ENCODE results near the gene DDIT4.
"Not testable (repeated sequence)": the region's sequence is repeated elsewhere in the genome, so short reads cannot be mapped to it uniquely, and the experiment has no call there.

The DDIT4 gene

DNA sequence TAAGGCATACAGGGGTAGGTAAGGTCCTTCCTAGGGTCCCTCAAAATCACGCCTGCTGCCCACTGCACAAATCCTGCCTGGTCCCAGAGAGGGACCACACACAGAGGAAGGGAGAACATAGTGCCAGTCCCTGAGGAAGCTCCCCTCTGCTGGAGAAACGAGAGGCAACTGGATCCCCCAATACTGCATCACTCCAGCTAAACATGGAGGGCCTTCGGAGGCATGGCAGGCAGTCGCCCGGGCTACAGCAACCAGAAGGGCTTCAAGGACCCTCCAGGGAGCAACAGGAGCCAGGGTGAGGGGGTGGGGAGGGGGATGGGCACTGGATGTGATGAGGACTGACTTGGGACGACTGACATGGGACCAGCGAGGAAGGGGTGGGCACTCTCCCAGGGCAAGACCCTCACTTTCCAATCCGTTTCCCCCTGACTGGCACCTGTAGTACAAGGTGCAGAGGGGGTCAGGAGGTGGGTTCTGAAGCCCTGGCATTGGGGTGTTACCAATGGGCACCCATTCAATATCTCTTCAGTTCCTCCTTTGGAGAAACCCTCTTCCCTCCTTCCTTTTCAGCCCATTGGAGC, 21.7 kb downstream of the DDIT4 start:
- DNase-seq (ENCODE audit: low spot score), result no peak
- in situ Hi-C loops (cut with MboI; ENCODE audit: low sequenced_read_pairs, unreplicated experiment), result no loop called here
- TF ChIP-seq, protein P1, sequence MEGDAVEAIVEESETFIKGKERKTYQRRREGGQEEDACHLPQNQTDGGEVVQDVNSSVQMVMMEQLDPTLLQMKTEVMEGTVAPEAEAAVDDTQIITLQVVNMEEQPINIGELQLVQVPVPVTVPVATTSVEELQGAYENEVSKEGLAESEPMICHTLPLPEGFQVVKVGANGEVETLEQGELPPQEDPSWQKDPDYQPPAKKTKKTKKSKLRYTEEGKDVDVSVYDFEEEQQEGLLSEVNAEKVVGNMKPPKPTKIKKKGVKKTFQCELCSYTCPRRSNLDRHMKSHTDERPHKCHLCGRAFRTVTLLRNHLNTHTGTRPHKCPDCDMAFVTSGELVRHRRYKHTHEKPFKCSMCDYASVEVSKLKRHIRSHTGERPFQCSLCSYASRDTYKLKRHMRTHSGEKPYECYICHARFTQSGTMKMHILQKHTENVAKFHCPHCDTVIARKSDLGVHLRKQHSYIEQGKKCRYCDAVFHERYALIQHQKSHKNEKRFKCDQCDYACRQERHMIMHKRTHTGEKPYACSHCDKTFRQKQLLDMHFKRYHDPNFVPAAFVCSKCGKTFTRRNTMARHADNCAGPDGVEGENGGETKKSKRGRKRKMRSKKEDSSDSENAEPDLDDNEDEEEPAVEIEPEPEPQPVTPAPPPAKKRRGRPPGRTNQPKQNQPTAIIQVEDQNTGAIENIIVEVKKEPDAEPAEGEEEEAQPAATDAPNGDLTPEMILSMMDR (IDR thresholded peaks at IDR 0.05; ENCODE audit: borderline replicate concordance, control extremely low read depth, extremely low read depth, insufficient read depth, missing control alignments), result no peak

DNA sequence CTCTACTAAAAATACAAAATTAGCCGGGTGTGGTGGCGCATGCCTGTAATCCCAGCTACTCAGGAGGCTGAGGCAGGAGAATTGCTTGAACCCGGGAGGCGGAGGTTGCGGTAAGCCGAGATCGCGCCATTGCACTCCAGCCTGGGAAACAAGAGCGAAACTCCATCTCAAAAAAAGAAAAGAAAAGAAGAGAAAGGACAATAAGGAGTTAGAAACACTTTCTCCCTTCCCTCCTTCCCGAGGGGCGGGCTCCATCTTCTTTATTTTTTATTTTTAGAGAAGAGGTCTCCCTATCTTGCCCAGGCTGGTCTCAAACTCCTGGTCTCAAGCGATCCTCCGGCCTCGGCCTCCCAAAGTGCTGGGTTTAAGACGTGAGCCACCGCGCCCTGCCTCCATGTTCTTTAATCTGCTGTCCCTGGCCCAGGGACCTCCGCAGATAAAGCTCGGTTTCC, 23.1 kb downstream of the DDIT4 start:
- in situ Hi-C loops (cut with MboI; ENCODE audit: low sequenced_read_pairs, unreplicated experiment), result not testable (repeated sequence)

DNA sequence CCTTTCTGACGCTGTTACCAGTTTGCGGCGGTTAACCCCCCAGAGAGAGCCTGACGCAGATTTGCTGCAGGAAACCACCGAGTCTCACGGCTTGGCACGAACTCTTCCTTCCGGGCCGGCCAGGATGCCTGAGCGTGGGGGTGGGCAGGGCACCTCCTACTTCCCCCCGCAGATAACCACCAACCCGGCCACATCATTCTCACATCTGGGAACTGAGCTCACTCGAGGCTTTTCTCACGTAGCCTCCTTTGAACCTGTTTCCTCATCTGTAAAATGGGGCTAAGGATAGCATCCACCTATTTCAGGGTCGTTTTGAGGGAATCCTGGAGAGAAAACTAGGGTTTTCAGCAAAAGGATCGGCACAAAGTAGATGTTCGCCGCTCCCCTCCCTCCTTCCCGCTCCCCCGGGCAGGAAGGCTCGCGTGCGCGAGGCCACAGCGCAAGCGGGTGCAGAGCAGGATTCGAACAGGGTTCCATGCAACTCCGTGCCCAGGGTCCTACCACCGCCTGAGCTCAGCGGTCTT, 23.6 kb downstream of the DDIT4 start:
- TF ChIP-seq, protein P1 (IDR thresholded peaks at IDR 0.05; ENCODE audit: borderline replicate concordance, control extremely low read depth, extremely low read depth, insufficient read depth, missing control alignments), result no peak
- in situ Hi-C loops (cut with MboI; ENCODE audit: low sequenced_read_pairs, unreplicated experiment), result no loop called here
- peak; percentile 85 for DNase-seq (ENCODE audit: low spot score)

More for the DNA sequence above, 23.1 kb downstream of the DDIT4 start:
- not testable (repeated sequence) for DNase-seq (ENCODE audit: low spot score)

DNA sequence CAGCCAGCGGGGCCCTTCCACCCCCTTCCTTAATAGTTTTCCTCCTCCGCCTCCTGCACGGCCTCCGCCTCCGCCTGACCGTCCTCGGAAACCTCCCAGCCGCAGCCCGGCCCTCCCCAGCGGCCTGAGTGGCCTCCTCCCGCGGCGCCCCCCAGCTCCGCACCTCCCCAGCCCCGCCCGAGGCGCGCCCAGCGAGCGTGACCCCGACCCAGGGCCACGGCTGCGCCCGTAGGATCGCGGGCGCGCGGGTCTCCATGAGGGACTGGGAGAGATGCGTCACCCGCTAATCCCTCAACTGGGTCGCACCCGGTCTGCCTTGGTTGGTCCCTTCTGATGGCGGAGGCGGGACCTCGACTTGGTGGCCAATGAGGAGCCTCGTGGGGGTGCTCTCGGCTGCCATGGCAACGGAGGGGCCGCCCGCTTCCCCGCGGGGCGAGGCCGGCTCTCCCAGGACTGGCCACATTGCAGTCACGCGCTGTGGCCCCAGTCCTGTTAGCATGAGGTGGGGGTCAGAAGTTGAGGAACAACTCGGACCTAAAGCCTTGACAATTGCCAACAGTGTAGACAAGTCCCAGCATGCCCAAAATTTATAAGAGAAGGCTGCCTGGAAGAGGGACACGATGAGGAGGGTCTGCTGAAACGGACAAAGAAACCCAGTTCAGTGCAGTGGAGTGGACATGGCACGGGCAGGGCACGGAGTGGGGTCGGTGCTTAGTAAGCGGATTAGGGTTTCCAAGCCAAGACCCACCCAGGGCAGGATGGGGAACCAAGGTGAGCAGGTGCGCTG, 24.3 kb downstream of the DDIT4 start:
- in situ Hi-C loops (cut with MboI; ENCODE audit: low sequenced_read_pairs, unreplicated experiment), result no loop called here
- TF ChIP-seq, protein P1 (IDR thresholded peaks at IDR 0.05; ENCODE audit: borderline replicate concordance, control extremely low read depth, extremely low read depth, insufficient read depth, missing control alignments), result no peak
- peak; percentile 94 for DNase-seq (ENCODE audit: low spot score)

DNA sequence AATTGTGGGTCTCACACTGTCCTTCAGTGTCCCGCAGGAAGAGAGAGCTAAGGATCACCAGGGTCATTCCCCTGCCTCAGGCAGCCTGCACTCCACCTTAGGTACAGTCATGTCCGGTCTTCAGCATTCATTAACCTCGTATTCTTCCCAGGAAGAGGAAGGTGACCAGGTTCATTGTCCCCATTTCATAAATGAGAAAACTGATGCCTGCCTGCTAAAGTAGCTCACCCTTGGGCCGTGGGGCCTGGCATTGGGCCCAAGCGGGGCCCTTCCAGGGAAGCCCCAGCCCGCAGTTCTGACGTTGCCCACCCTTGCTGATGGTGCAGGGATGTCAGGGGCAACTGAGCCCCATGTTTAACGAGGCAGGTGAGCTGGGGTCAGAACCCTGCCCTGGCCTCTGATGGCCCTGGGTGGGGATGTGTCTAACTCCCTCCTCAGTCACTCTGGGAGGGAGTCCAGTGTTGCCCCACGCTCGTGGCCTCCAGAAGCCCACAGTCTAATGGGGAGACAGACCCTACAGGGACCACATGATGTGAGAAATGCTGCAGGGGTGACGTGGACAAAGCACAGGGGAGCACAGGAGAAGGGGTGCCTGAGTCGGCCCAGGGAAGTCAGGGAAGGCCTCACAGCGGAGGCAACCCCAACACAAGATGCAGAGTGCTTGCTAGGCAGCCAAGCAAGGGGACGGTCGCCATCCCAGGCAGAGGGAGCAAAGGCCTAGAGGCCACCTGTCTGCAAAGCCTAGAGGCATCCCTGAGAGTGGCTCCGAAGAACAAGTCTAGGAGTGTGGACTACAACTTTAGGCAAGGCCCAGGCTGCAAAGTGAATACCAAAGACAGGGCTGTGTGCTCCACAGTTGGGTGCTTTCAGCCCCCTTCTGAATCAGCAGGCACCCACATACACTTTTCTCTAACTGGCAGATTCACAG, 25.1 kb downstream of the DDIT4 start:
- no peak for DNase-seq (ENCODE audit: low spot score)
- TF ChIP-seq, protein P1 (IDR thresholded peaks at IDR 0.05; ENCODE audit: borderline replicate concordance, control extremely low read depth, extremely low read depth, insufficient read depth, missing control alignments), result no peak
- in situ Hi-C loops (cut with MboI; ENCODE audit: low sequenced_read_pairs, unreplicated experiment), result no loop called here

DNA sequence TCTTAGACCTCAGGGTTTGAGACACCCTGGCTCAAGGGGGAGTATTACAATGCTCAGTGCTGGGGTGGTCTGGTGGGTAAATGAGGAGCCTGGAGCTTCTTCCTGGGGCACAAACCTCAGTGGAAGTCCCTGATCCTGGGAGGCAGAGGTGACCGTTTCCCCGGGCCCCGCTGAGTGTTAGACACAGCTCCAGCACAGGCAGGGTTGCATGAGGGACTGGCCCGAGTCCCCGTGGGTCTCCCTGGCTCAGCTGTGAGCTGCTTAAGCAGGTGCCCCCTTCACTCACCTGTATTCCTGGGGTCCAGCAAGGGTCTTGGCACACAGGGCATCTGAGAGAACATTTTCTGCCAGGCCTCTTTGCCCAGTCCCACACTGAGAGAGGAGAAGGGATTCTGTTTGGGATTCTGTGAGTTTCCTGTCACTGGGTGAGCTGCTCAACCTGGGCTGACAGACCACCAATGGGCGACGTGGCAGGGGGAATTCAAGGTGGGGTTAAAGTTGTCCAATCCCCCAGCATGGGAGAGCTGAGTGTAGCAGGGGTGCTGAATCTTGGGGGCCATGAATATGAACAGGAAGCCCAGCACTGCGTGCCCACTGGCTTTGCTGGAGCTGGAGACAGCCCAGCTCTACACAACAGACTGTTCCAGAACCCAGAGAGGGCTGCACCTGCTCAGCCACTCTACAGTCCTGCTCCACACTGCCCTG, 29.9 kb downstream of the DDIT4 start:
- in situ Hi-C loops (cut with MboI; ENCODE audit: low sequenced_read_pairs, unreplicated experiment), result no loop called here
- no peak for DNase-seq (ENCODE audit: low spot score)
- TF ChIP-seq, protein P1 (IDR thresholded peaks at IDR 0.05; ENCODE audit: borderline replicate concordance, control extremely low read depth, extremely low read depth, insufficient read depth, missing control alignments), result no peak

Data from GM13976 (cell line).